HCT116 (cell line): ENCODE results near the gene SLC35F3. TPM values are rescaled to one million over a fixed set of nuclear protein-coding genes. Genes with fewer than 3 reads are reported as not detected.
A peak's percentile ranks its signal among the peaks of the same experiment; 100 is the strongest.

ENCODE experiments used
- ATAC-seq: fragments of 200-7000 bp; cut with Tn5 transposase; 2 replicates; pipeline ENCODE4 v1.9.1; 2020; ENCODE audit warnings: mild to moderate bottlenecking, moderate library complexity
- BruUV-seq: library from RNA; stranded (reverse); fragments of 400-500 nt; replicated peaks from 2 replicates; lab custom pipeline; 2021; lab: Mats Ljungman, UMichigan
- CTCF ChIA-PET: fragments of 300-600 bp; sonication (Branson Sonifier 250); formaldehyde crosslinking; loops from one replicate; lab custom pipeline; 2021; ENCODE audit warnings: antibody characterized with exemption; lab: Charles Lee
- POLR2A ChIA-PET: fragments of 300-600, 350-600 bp; sonication (Branson Sonifier 250); formaldehyde crosslinking; loops from one replicate; lab custom pipeline; 2021; ENCODE audit warnings: antibody characterized with exemption; lab: Charles Lee
- RAD21 ChIA-PET, 2 experiments: fragments of 300-600 bp; sonication (Branson Sonifier 250); formaldehyde crosslinking; loops; one replicate each; lab custom pipeline; 2023; ENCODE audit warnings: low total read pairs in 2 of 2; ENCODE audit not compliant: uncharacterized antibody in 2 of 2, unreplicated experiment in 2 of 2, low non-redundant PET in 1 of 2; lab: Charles Lee
- DNase-seq: peaks from one replicate; pipeline ENCODE4 v3.0.0-alpha.2; 2010; ENCODE audit warnings: low read depth, low spot score
- H2AFZ ChIP-seq: fragments of 200-600 bp; shearing (Covaris generic), sonication (generic); 2 replicates; pipeline ENCODE4 v1.6.1; 2017; ENCODE audit warnings: low read depth, mixed run types, mixed read lengths, antibody characterized with exemption, low read length; ENCODE audit not compliant: poor library complexity, severe bottlenecking
- H3K27ac ChIP-seq: 2 replicates; pipeline ENCODE4 v1.5.1; 2012; ENCODE audit warnings: low read depth, low read length
- H3K27me3 ChIP-seq: fragments of 200-600 bp; sonication (generic); 2 replicates; pipeline ENCODE4 v1.6.1; 2016; ENCODE audit warnings: mixed run types, low read length, mixed read lengths; ENCODE audit not compliant: insufficient read depth
- H3K36me3 ChIP-seq, 2 experiments: fragments of 200-500 bp in 1 of 2; fragments of 200-600 bp in 1 of 2; sonication (Bioruptor generic) in 1 of 2; sonication (generic) in 1 of 2; 2 replicates each; pipeline versions ENCODE4 v1.5.1 to v1.6.1; 2014 to 2016; ENCODE audit warnings: low read length in 2 of 2, inconsistent platforms in 1 of 2, mixed read lengths in 1 of 2, mixed run types in 1 of 2; ENCODE audit not compliant: insufficient read depth in 2 of 2, control insufficient read depth in 1 of 2
- H3K4me1 ChIP-seq, 2 experiments: fragments of 200-600 bp in 1 of 2; sonication (generic) in 1 of 2; 2 replicates each; pipeline versions ENCODE4 v1.5.1 to v1.6.1; 2012 to 2017; ENCODE audit warnings: low read length in 2 of 2, inconsistent platforms in 1 of 2, mild to moderate bottlenecking in 1 of 2, mixed read lengths in 1 of 2, mixed run types in 1 of 2, moderate library complexity in 1 of 2; ENCODE audit not compliant: insufficient read depth in 2 of 2, control insufficient read depth in 1 of 2
- H3K4me2 ChIP-seq: fragments of 200-600 bp; sonication (generic); 2 replicates; pipeline ENCODE4 v1.6.1; 2017; ENCODE audit warnings: mixed run types, low read length, mixed read lengths
- H3K4me3 ChIP-seq, 2 experiments: fragments of 200-600 bp in 1 of 2; sonication (generic) in 1 of 2; replicated peaks in 1 of 2; 2 replicates each; pipeline ENCODE4 v1.5.1; 2011 to 2016; ENCODE audit warnings: low read length in 2 of 2, control low read depth in 1 of 2, low read depth in 1 of 2, mild to moderate bottlenecking in 1 of 2, mixed read lengths in 1 of 2, mixed run types in 1 of 2
- H3K79me2 ChIP-seq: fragments of 200-600 bp; sonication (generic); 2 replicates; pipeline ENCODE4 v1.6.1; 2017; ENCODE audit warnings: mild to moderate bottlenecking, mixed run types, low read length, moderate library complexity, mixed read lengths; ENCODE audit not compliant: insufficient read depth
- H3K9ac ChIP-seq: fragments of 200-600 bp; sonication (generic); 2 replicates; pipeline ENCODE4 v1.6.1; 2016; ENCODE audit warnings: low read length, mixed read lengths
- H3K9me2 ChIP-seq: fragments of 200-600 bp; sonication (generic), shearing (Covaris generic); 2 replicates; pipeline ENCODE4 v1.6.1; 2017; ENCODE audit warnings: mixed run types, mild to moderate bottlenecking, moderate library complexity; ENCODE audit not compliant: insufficient read depth
- H3K9me3 ChIP-seq, 2 experiments: fragments of 200-500 bp in 1 of 2; fragments of 200-600 bp in 1 of 2; sonication (Bioruptor generic) in 1 of 2; sonication (generic) in 1 of 2; 2 replicates each; pipeline ENCODE4 v1.6.1; 2014 to 2017; ENCODE audit warnings: low read length in 2 of 2, mixed read lengths in 2 of 2, inconsistent platforms in 1 of 2, low read depth in 1 of 2, mild to moderate bottlenecking in 1 of 2, mixed run types in 1 of 2, moderate library complexity in 1 of 2; ENCODE audit not compliant: control insufficient read depth in 1 of 2, insufficient read depth in 1 of 2
- H4K20me1 ChIP-seq: fragments of 200-600 bp; sonication (generic), shearing (Covaris generic); 2 replicates; pipeline ENCODE4 v1.6.1; 2017; ENCODE audit warnings: mixed run types, mild to moderate bottlenecking, moderate library complexity; ENCODE audit not compliant: insufficient read depth
- EGR1 ChIP-seq: IDR thresholded peaks from 2 replicates; pipeline ENCODE4 v1.6.1; 2012; ENCODE audit warnings: low read depth
- ELF1 ChIP-seq: IDR thresholded peaks from 2 replicates; pipeline ENCODE4 v1.6.1; 2012; ENCODE audit warnings: low read depth, borderline replicate concordance
- JUND ChIP-seq: IDR thresholded peaks from 2 replicates; pipeline ENCODE4 v1.6.1; 2012
- POLR2A ChIP-seq: IDR thresholded peaks from 2 replicates; pipeline ENCODE4 v1.7.0; 2011; ENCODE audit warnings: borderline replicate concordance; ENCODE audit not compliant: insufficient read depth, insufficient read length; ENCODE audit errors: extremely low read depth
- POLR2AphosphoS5 ChIP-seq: IDR thresholded peaks from 2 replicates; pipeline ENCODE4 v1.6.1; 2011; ENCODE audit warnings: mild to moderate bottlenecking, low read depth, low read length, moderate library complexity
- RAD21 ChIP-seq: IDR thresholded peaks from 2 replicates; pipeline ENCODE4 v1.6.1; 2012; ENCODE audit warnings: low read depth, mild to moderate bottlenecking
- SIN3A ChIP-seq: IDR thresholded peaks from 2 replicates; pipeline ENCODE4 v1.6.1; 2012; ENCODE audit warnings: low read depth
- SP1 ChIP-seq: IDR thresholded peaks from 2 replicates; pipeline ENCODE4 v1.6.1; 2012; ENCODE audit warnings: low read depth
- SRF ChIP-seq: IDR thresholded peaks from 2 replicates; pipeline ENCODE4 v1.6.1; 2012; ENCODE audit warnings: low read depth
- TCF7L2 ChIP-seq: IDR thresholded peaks from 2 replicates; pipeline ENCODE4 v1.7.0; 2011; ENCODE audit warnings: borderline replicate concordance, inconsistent platforms; ENCODE audit not compliant: insufficient read depth, insufficient read length; ENCODE audit errors: extremely low read depth
- YY1 ChIP-seq: IDR thresholded peaks from 2 replicates; pipeline ENCODE4 v1.6.1; 2011; ENCODE audit warnings: low read length, low read depth, moderate library complexity, mild to moderate bottlenecking; ENCODE audit not compliant: insufficient replicate concordance; ENCODE audit errors: extremely low read depth
- ZFX ChIP-seq: fragments of 450-650 bp; IDR thresholded peaks from 2 replicates; pipeline ENCODE4 v1.6.1; 2017
- ZNF274 ChIP-seq: fragments of 200-500 bp; sonication (Bioruptor generic); IDR thresholded peaks from 2 replicates; pipeline ENCODE4 v1.6.1; 2014; ENCODE audit warnings: mild to moderate bottlenecking, low read depth, low read length, inconsistent platforms
- intact Hi-C: fragments of 100-400 bp; cut with micrococcal nuclease; formaldehyde crosslinking; loops from 2 replicates; pipeline ENCODE4 v1.10.0; 2022
- total RNA-seq: library from RNA; stranded (reverse); gene quantifications from one replicate; pipeline ENCODE4 v1.2.1, GENCODE V29; 2021; ENCODE audit not compliant: unreplicated experiment
- TF ChIP-seq, protein P1 (sequence below): IDR thresholded peaks from 2 replicates; pipeline ENCODE4 v1.6.1; 2012
- TF ChIP-seq, protein P2 (sequence below), 3 experiments: fragments of 200-600 bp in 1 of 3; sonication (generic) in 1 of 3; IDR thresholded peaks in 2 of 3; conservative IDR thresholded peaks in 1 of 3; 2 replicates each; pipeline ENCODE4 v1.5.1; 2012 to 2017; ENCODE audit warnings: low read depth in 2 of 3, low read length in 2 of 3, antibody characterized with exemption in 1 of 3, borderline replicate concordance in 1 of 3, control low read depth in 1 of 3, mild to moderate bottlenecking in 1 of 3, mixed read lengths in 1 of 3, mixed run types in 1 of 3, moderate library complexity in 1 of 3; ENCODE audit not compliant: insufficient read depth in 1 of 3
- TF ChIP-seq, protein P3 (sequence below): IDR thresholded peaks from 2 replicates; pipeline ENCODE4 v1.6.1; 2012

SLC35F3 gene
- total RNA-seq, 1 experiment from 2014 or later: 6.4 TPM

DNA sequence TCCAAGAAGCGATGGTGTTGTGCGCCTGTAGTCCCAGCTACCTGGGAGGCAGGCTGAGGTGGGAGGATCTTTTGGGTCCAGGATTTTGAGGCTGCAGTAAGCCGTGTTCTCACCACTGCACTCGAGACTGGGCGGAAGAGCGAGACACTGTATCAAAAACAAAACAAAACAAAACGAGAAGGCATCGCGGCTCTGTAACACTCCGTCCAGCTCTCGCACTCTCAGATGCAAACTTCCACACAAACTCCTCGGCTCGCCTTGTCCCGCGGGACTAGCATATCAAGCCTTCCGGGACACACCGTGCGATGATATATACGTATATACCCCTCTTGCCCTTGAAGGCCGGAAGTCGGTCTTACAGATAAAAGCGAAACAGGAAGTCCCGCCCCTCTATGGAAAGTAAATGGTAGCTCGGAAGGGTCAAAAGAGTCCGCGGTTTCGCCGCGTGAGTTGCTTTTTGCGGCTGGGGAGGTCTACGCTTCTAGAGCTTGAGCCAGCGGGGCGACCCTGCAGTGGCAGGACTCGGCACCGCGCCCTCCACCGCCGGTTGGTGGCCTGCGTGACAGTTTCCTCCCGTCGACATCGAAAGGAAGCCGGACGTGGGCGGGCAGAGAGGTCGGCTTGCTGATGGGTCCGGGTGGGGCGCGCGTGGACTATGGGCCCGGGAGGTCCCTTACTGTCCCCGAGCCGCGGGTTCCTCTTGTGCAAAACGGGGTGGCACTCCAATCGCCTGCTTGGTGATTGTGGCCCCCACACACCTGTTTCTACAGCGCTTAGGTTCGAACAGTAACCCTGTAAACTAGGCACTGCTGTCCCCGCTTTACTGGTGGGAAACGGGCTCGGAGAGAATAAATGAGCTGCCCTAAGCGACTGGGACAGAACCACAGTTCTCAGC lies 468.8 kb downstream of the SLC35F3 start, which contains the start of gene COA6:
Gene COA6 (plus strand): TSS at position 393 of the 895 bp plus-strand sequence. CDS start 11 bp downstream, at position 404.
- peaks cover 5 to 16% of the 10 kb centered on the region in 2 experiments; a peak in 2 of 4 replicates for H3K36me3 ChIP-seq
- BruUV-seq: TSS peak; percentile 66
- peaks cover 24% of the 10 kb centered on the region for H3K79me2 ChIP-seq
- no peaks in the 10 kb centered on the region for H4K20me1 ChIP-seq
- peaks cover 3 to 11% of the 10 kb centered on the region in 2 experiments; a peak in 2 of 4 replicates for H3K4me1 ChIP-seq
- ATAC-seq (peak; percentile 94), DNase-seq (peak; percentile 97)
- H2AFZ ChIP-seq: peak within 1 kb of the TSS; percentile 72
- TF ChIP-seq EGR1 (peak; percentile 99), ELF1 (peak; percentile 90), ZNF274 (no peak), SRF (peak; percentile 76; the same call in 1 of the 2 replicates), POLR2A (peak; percentile 91), SIN3A (peak; percentile 89), SP1 (peak; percentile 89), JUND (0 out of 2 replicates have a peak, but pooled peaks have one; percentile 29), YY1 (peak; percentile 19), RAD21 (no peak), TCF7L2 (peak; percentile 64), ZFX (peak; percentile 19; the same call in 1 of the 2 replicates), POLR2AphosphoS5 (peak; percentile 97)
- TF ChIP-seq, protein P1, sequence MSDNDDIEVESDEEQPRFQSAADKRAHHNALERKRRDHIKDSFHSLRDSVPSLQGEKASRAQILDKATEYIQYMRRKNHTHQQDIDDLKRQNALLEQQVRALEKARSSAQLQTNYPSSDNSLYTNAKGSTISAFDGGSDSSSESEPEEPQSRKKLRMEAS: peak; percentile 95
- TF ChIP-seq, protein P2, sequence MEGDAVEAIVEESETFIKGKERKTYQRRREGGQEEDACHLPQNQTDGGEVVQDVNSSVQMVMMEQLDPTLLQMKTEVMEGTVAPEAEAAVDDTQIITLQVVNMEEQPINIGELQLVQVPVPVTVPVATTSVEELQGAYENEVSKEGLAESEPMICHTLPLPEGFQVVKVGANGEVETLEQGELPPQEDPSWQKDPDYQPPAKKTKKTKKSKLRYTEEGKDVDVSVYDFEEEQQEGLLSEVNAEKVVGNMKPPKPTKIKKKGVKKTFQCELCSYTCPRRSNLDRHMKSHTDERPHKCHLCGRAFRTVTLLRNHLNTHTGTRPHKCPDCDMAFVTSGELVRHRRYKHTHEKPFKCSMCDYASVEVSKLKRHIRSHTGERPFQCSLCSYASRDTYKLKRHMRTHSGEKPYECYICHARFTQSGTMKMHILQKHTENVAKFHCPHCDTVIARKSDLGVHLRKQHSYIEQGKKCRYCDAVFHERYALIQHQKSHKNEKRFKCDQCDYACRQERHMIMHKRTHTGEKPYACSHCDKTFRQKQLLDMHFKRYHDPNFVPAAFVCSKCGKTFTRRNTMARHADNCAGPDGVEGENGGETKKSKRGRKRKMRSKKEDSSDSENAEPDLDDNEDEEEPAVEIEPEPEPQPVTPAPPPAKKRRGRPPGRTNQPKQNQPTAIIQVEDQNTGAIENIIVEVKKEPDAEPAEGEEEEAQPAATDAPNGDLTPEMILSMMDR (IDR thresholded peaks at IDR 0.05 in 2 of 3, conservative IDR thresholded peaks at IDR 0.05 in 1 of 3; ENCODE audit: borderline replicate concordance in 1 of 3, insufficient read depth in 1 of 3, low read depth in 2 of 3, low read length in 2 of 3): no peak
- TF ChIP-seq, protein P3, sequence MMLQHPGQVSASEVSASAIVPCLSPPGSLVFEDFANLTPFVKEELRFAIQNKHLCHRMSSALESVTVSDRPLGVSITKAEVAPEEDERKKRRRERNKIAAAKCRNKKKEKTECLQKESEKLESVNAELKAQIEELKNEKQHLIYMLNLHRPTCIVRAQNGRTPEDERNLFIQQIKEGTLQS: no peak
- H3K9me2 ChIP-seq: no peaks in the 10 kb centered on the region
- H3K27ac ChIP-seq: peak within 1 kb of the TSS; percentile 77
- H3K27me3 ChIP-seq: no peaks in the 10 kb centered on the region
- H3K9ac ChIP-seq: peak within 1 kb of the TSS; percentile 95
- ChIA-PET RAD21 (no interaction called here), POLR2A (interaction anchor here (1.0 to 1.2 kb wide), 4 partner anchors 9 to 63 kb away, joined by 3 to 4 read pairs (median 4); no protein-coding TSS in a partner anchor), CTCF (interaction anchor here (0.5 kb wide), 1 partner anchor 65 kb away, joined by 3 read pairs; no protein-coding TSS in a partner anchor)
- no peaks in the 10 kb centered on the region for H3K9me3 ChIP-seq
- H3K4me2 ChIP-seq: peak within 1 kb of the TSS; percentile 75
- intact Hi-C loops: no loop called here
- H3K4me3 ChIP-seq: peak within 1 kb of the TSS; percentile 79 to 93
